Hepatocyte (in vitro differentiated cells): ENCODE data around the gene SLX4IP. TPM values are rescaled to one million over a fixed set of nuclear protein-coding genes. Genes with fewer than 3 reads are reported as not detected.

ENCODE experiments used
- DNase-seq: peaks from one replicate; pipeline ENCODE4 v3.0.0-alpha.2; 2016; ENCODE audit warnings: low spot score
- H2AFZ ChIP-seq: fragments of 200-600 bp; sonication (generic); 2 replicates; pipeline ENCODE4 v1.6.0; 2016; ENCODE audit warnings: antibody characterized with exemption, mild to moderate bottlenecking
- H3K27ac ChIP-seq: fragments of 200-600 bp; sonication (generic); 2 replicates; pipeline ENCODE4 v1.5.1; 2016; ENCODE audit warnings: mild to moderate bottlenecking
- H3K27me3 ChIP-seq: fragments of 200-600 bp; sonication (generic); 2 replicates; pipeline ENCODE4 v1.6.1; 2016
- H3K36me3 ChIP-seq: fragments of 200-600 bp; sonication (generic); replicated peaks from 2 replicates; pipeline ENCODE4 v1.5.1; 2016; ENCODE audit warnings: low read depth; ENCODE audit not compliant: insufficient read depth
- H3K4me1 ChIP-seq: fragments of 200-600 bp; sonication (generic); 2 replicates; pipeline ENCODE4 v1.5.1; 2016; ENCODE audit warnings: mild to moderate bottlenecking, moderate library complexity; ENCODE audit not compliant: insufficient read depth
- H3K4me2 ChIP-seq: fragments of 200-600 bp; sonication (generic); 2 replicates; pipeline ENCODE4 v1.6.0; 2016
- H3K4me3 ChIP-seq: fragments of 200-600 bp; sonication (generic); 2 replicates; pipeline ENCODE4 v1.5.1; 2016; ENCODE audit warnings: mild to moderate bottlenecking
- H3K79me2 ChIP-seq: fragments of 200-600 bp; sonication (generic); 2 replicates; pipeline ENCODE4 v1.6.0; 2017; ENCODE audit warnings: mild to moderate bottlenecking
- H3K9me2 ChIP-seq: fragments of 200-600 bp; sonication (generic); replicated peaks from 2 replicates; pipeline ENCODE4 v1.6.0; 2017; ENCODE audit warnings: mild to moderate bottlenecking; ENCODE audit not compliant: insufficient read depth
- H3K9me3 ChIP-seq: fragments of 200-600 bp; sonication (generic); 2 replicates; pipeline ENCODE4 v1.5.1; 2016; ENCODE audit warnings: low read depth, mild to moderate bottlenecking
- H4K20me1 ChIP-seq: fragments of 200-600 bp; sonication (generic); 2 replicates; pipeline ENCODE4 v1.6.0; 2016; ENCODE audit warnings: mild to moderate bottlenecking; ENCODE audit not compliant: insufficient read depth, poor library complexity, severe bottlenecking
- CTCF ChIP-seq: fragments of 200-600 bp; sonication (generic); IDR thresholded peaks from 2 replicates; pipeline ENCODE4 v1.5.1; 2016; ENCODE audit warnings: antibody characterized with exemption, mild to moderate bottlenecking; ENCODE audit not compliant: poor library complexity
- EZH2 ChIP-seq: fragments of 200-600 bp; sonication (generic); IDR thresholded peaks from 2 replicates; pipeline ENCODE4 v1.6.1; 2016; ENCODE audit warnings: antibody characterized with exemption, mild to moderate bottlenecking, borderline replicate concordance
- EZH2phosphoT487 ChIP-seq: fragments of 200-600 bp; sonication (generic); IDR thresholded peaks from one replicate; pipeline ENCODE4 v1.6.1; 2018; ENCODE audit warnings: antibody characterized with exemption, mild to moderate bottlenecking, low read depth, moderate library complexity; ENCODE audit not compliant: unreplicated experiment, severe bottlenecking
- WGBS: methylation state at CpG from one replicate; pipeline ENCODE4 v1.1.6; 2016; ENCODE audit warnings: low lambda C conversion rate; ENCODE audit errors: missing lambda C conversion rate; 5-methylcytosine and 5-hydroxymethylcytosine counted together
- polyA plus RNA-seq: library from polyadenylated mRNA; unstranded; fragments of >200 nt; fragmentation: Nextera tagmentation; extraction: Ambion mirVana; gene quantifications from 2 replicates; pipeline ENCODE4 v1.2.1, GENCODE V29; 2016
- total RNA-seq: library from RNA; depleted of rRNA; stranded (reverse); fragments of >200 nt; gene quantifications from 2 replicates; pipeline ENCODE4 v1.2.3, GENCODE V29; 2014

The SLX4IP gene
- total and polyA plus RNA-seq, 2 experiments from 2014 or later: 2.9 to 5.7 TPM

- DNase-seq: no peak
- 93% methylated on average over 3 of the region's 3 CpGs for WGBS
- H4K20me1 ChIP-seq: no peaks in the 10 kb centered on the region
- H3K4me3 ChIP-seq: no peak overlapping the region
- H3K9me2 ChIP-seq: no peaks in the 10 kb centered on the region
- no peaks in the 10 kb centered on the region for H3K36me3 ChIP-seq
- no peaks in the 10 kb centered on the region for H3K27me3 ChIP-seq
- no peaks in the 10 kb centered on the region for H3K79me2 ChIP-seq
- H3K4me2 ChIP-seq: no peak overlapping the region
- no peaks in the 10 kb centered on the region for H3K9me3 ChIP-seq
- no peak overlapping the region for H2AFZ ChIP-seq
- H3K4me1 ChIP-seq: no peaks in the 10 kb centered on the region
- no peak overlapping the region for H3K27ac ChIP-seq
- TF ChIP-seq CTCF: no peak
- TF ChIP-seq EZH2phosphoT487: no peak
- no peak for TF ChIP-seq EZH2
These were observed 32.0 kb upstream of the SLX4IP start for GRCh38 chr20:10402938-10403608.

- Histone ChIP-seq H3K9me2 (no peaks in the 10 kb centered on the region), H3K79me2 (no peaks in the 10 kb centered on the region), H3K4me3 (no peak overlapping the region), H2AFZ (no peak overlapping the region), H3K4me2 (no peak overlapping the region), H3K27ac (no peak overlapping the region), H4K20me1 (no peaks in the 10 kb centered on the region), H3K9me3 (no peaks in the 10 kb centered on the region), H3K36me3 (no peaks in the 10 kb centered on the region), H3K27me3 (no peaks in the 10 kb centered on the region), H3K4me1 (no peaks in the 10 kb centered on the region)
- TF ChIP-seq EZH2phosphoT487 (no peak), EZH2 (no peak), CTCF (no peak)
- no peak for DNase-seq
- WGBS: 78% methylated on average over 2 of the region's 2 CpGs
These were observed 31.0 kb upstream of the SLX4IP start for GRCh38 chr20:10404023-10404628.

GRCh38 chr20:10404959-10405530 lies 30.1 kb upstream of the SLX4IP start:
- H2AFZ ChIP-seq: no peak overlapping the region
- no peaks in the 10 kb centered on the region for H3K9me2 ChIP-seq
- no peak overlapping the region for H3K27ac ChIP-seq
- H3K4me1 ChIP-seq: no peaks in the 10 kb centered on the region
- no peak for DNase-seq
- no peaks in the 10 kb centered on the region for H3K36me3 ChIP-seq
- 93% methylated on average over 4 of the region's 4 CpGs for WGBS
- no peak for TF ChIP-seq EZH2
- no peak for TF ChIP-seq EZH2phosphoT487
- no peak for TF ChIP-seq CTCF
- no peaks in the 10 kb centered on the region for H3K27me3 ChIP-seq
- H3K9me3 ChIP-seq: no peaks in the 10 kb centered on the region
- H3K4me2 ChIP-seq: no peak overlapping the region
- no peaks in the 10 kb centered on the region for H4K20me1 ChIP-seq
- no peaks in the 10 kb centered on the region for H3K79me2 ChIP-seq
- H3K4me3 ChIP-seq: no peak overlapping the region
